HG02870 (cell line): Measurements from ENCODE around the gene PWWP2B.

Source experiments
- ATAC-seq: cut with Tn5 transposase; IDR thresholded peaks from one replicate; pipeline ENCODE4 v1.9.1; 2021; ENCODE audit warnings: mild to moderate bottlenecking, moderate library complexity; ENCODE audit not compliant: unreplicated experiment

The PWWP2B gene

DNA sequence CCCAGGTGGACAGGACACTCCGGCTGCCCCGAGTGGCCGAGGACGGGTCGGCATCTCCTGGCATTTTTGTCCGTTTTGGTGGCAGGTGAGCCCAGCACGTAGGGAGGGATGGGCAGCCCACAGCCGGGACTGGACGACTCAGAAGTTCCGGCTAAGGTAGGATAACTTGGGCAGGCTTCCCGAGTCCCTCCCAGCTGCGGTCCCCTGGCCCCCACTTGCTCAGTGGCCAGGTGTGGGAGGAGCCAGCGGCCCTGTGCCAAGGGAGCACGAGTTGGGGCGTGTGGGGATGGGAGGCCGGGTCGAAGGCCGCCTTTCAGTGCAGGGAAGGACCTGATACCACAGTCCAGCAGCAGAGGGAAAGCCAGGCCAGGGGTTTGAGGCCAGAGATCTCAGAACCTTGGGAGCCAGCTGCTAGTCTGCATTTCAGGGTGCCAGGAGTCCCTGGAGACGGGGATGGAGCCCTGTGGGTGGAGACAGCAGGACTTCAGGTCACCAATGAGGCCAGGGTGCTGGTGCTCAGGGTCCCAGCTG, 58.5 kb downstream of the PWWP2B start:
- ATAC-seq = no peak

DNA sequence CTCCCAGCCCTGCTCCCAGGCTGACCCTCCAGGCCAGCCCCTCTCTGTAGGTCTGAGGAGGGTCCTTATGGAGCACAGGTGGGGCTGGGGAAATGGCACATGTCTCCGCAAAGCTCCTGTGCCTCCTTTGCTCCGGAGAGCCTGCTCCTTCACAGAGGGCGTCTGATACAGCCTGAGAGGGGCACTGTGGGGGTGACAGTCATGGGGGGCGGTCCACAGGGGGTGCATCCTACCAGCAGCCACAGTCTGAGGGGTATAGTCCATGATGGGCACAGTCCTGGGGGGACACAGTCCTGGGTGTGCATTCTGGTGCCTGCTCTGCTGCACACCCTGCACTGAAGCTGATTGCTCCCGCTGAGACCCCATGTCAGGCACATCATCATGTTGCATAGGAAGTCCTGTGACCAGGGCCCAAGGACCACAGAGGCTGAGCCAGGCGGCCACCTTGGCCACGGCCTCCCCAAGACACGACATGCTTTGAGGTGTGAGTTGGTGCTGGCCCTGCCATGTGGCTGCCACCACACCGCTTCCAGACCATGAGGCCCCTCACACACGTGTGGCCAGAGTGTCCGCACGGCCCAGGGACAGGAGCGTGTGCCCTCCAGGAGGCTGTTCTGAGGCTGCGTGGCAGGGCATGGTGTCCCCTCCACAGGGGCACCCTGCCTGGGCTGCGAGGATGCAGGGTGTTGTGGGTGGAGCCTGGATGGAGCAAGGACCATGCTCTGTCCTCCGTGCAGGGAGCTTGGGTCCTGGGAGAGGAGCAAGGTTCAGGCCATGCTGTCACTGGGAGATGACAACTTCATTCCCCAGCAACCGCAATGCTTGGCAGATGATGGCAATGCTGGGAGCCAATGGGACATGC, 59.2 kb downstream of the PWWP2B start:
- ATAC-seq = no peak

DNA sequence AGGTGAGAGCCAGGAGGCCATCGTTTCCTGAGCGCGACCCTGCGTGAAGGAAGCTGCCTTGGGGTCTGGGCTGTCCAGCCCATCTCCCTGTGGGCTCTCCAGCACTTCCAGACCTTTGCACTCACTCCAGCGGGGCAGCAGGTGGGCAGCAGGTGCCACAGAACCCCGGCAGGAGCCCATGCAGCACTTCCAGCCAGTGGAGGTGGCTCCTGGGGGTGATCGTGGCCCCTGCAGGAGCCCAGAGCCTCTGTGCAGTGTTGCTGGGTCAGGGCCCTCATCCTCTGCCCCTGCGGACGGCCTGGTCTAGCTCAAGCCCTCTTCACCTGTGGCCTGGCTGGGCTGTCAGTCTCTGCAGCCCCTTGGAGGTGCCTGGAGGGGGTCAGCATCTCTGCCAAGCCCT, 59.9 kb downstream of the PWWP2B start:
- ATAC-seq = no peak

DNA sequence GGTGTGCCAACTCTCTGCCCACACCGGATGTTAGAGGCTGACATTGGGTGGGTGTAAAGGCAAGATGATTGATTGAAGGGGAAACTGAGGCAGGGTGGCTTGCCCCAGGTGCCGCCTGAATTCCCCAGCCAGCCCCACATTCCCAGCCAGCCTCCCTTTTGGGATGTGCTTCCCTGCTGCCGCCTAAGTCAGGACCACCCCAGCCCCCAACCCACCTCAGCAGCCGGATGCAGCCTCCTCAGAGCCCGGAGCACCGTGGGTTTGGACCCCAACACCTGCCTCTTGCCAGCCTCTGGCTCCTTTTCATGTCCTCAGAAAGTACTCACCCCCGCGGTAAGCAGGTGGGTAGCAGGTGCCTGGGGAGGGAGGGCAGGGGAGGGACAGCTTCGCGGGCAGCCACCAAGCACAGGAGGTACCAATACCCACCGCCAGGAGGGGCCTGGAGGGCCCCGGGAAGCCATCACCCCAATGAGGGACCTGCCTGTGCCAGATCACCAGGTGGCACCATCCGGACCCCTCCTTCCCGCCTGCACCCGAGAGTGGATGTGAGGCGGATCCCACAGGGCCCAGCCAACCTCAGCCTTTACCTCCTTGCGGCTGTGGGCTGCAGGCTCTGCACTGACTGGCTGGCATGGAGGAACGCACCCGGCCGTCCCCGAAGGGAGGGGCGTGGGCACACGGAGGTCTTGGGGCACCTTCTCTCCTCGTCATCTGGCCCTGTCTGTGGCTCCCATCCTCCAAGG, 60.5 kb downstream of the PWWP2B start:
- ATAC-seq = no peak

DNA sequence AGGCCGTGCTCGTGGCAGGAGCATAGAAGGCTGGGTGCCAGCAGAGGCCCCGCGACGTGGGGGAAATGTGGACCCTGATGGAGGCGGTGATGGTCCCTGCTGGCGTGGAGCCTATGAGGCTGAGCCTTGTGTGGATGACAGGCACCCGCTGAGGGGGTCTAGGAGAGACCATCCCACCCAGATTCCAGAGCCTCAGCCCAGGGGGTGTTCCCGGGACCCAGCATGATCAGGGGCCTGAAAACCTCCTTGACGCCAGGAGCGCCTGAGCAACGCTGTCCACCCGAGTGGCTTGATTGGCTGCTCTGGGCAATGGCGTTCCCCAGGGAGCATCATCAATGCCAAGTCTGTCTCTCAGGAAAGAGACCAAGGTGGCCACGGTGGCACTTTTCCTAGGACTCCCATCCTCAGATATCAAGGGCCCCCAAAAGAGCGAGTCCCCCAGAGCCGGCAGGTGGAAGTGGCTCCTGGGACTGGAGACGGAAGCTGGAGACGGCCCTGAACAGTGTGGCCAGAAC, 61.1 kb downstream of the PWWP2B start:
- ATAC-seq = no peak

DNA sequence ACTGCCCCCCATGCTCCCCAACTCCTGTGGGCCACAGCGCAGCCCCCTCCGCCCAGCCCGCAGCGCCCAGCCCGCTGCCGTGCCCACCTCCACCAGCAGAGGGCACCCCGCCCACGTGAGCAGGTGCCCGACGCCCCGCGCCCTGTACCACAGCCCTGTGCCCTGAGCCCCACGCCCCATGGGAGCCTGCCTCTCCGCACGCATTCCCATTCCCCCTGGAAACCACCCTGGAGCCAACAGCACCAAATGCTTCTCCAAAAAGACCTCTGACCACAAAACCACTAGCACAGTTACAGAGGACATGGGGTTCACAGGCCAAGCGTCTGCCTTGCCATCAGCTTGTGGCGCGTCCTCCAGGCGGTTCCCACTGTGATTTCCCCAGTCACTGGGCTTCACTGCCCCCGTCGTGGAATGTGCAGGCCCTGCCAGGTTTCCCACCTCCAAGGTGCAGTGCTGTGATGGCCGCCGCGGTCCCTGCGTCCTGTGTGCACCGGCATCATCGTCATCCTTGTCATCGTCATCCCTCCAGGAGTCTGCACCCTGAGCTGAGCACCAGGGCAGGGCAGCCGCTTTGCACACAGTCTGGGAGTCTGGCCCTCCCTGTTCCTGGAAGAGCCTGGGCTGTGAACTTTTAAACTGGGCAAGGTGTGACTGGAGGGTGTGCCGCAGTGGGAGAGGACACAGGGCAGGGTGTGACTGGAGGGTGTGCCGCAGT, 61.7 kb downstream of the PWWP2B start:
- no peak for ATAC-seq

DNA sequence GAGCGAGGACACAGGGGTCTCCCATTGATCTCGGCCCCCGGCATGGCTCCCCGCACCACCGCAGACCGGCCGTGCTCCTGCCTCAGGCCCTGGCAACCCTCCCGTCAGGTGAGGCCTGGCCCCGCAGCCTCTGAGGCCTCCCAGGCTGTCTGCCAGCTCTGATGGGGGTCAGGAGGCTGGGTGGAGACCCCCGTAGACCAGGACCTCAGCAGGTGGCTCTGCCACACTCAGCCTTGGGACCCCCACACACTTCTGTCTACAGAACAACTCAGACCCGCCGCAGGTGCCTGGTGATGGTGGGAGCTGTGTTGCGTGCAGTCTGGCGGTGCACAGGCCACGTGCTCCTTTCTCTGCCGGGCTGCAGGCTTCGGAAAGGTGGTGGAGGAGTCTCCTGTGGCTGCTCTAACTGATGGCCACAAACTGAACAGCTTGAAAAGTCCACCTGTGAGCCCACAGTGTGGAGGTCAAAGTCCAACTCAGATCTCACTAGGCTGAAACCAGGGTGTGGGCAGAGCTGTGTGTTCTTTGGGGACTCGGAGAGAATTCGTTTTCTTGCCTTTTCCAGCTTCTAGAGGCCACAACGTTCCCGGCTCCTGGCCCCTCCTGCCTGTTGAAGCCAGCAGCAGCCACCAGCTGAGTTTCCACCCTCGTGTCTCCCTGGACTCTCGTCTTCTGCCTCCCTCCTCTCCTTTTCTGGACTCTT, 62.5 kb downstream of the PWWP2B start:
- no peak for ATAC-seq

DNA sequence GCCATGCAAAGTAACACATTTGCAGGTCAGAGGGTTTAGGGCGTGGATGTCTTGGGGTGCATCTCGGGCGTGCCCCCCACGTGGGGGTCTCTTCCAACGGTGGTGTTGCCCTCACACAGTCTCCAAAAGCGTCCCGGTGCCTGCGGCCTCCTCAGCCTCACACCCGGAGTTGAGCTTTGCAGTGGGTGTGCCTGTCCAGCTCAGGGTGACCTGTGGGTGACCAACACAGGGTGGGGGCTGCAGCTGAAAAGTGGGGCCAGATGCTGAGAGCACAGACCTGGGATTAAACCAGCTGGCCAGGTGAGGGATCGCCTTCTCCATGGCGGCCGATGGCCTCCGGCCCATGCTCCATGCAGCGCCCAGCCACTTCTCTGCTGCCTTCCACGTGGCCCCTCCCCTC, 63.1 kb downstream of the PWWP2B start:
- no peak for ATAC-seq

DNA sequence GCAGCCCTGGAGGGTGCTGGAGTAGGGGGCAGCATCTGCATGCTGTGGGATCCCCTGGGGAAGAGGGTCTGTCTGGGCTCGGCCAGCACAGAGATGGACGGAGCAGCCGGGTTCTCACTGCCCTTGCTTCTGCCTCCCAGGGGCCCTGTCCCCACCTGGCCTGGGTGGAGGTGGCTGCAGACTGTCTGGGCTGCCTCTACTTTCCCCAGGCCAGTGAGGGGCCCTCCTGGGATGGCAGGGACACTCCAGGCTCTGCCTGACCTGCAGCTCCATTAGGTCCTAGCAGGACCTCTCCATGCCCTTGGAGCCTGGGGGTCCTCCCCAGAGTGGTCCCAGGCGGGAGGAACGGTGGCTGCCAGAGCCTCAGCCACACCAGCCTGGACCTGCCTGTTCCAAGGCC, 63.7 kb downstream of the PWWP2B start:
- no peak for ATAC-seq

DNA sequence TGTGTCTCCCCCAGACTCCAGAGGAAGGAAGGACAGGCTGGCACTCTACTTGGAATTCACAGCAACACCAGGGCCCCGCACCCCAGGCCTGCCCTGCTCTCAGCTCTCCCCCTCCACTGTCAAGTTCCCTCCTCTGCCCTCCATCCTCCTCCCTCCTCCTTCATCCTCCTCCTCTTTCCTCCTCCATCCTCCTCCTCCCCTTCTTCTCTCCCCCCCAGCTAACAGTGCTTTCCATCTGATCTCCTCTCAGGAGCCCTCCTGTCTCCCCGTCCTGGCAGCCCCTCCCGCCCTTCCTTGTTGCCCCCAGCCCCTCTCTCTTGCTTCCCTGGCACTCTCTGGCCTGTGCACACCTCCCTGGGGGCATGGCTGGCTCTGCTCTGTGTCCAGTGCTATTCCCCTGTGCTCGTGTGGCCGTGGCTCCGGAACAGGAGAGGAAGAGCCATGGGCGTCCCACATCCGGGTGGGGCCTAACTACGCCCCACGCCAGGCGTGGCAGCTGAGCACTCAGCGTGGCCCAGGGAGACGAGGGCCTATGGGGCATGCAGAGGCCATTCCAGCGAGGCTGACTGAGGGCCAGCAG, 64.2 kb downstream of the PWWP2B start:
- ATAC-seq = no peak

DNA sequence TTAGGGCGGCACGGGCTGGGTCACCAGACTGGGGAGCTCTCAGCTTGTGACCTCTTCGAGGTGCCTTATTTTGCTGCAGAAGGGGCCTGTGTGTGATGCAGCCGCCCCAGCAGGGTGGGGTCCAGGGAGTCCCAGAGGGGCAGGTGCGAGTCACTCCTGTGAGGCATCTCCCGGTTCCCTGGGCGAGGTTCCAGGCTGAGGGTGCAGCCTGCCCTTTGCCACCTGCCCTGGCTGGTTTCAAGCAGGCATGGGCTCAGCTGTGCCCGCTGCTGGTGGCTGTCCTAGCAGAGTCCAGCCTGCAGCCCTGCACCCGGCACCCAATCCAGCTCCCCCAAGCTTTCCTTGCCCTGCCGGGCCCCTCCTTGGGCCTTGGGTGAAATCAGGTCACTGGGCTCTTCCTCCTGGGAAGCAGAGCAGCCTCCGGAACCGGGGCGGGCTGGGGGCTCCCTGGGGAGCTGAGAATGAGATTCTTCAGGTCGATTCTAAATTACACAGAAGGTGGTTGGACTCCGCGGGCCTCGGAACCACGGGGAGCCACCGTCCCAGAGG, 64.8 kb downstream of the PWWP2B start:
- no peak for ATAC-seq

DNA sequence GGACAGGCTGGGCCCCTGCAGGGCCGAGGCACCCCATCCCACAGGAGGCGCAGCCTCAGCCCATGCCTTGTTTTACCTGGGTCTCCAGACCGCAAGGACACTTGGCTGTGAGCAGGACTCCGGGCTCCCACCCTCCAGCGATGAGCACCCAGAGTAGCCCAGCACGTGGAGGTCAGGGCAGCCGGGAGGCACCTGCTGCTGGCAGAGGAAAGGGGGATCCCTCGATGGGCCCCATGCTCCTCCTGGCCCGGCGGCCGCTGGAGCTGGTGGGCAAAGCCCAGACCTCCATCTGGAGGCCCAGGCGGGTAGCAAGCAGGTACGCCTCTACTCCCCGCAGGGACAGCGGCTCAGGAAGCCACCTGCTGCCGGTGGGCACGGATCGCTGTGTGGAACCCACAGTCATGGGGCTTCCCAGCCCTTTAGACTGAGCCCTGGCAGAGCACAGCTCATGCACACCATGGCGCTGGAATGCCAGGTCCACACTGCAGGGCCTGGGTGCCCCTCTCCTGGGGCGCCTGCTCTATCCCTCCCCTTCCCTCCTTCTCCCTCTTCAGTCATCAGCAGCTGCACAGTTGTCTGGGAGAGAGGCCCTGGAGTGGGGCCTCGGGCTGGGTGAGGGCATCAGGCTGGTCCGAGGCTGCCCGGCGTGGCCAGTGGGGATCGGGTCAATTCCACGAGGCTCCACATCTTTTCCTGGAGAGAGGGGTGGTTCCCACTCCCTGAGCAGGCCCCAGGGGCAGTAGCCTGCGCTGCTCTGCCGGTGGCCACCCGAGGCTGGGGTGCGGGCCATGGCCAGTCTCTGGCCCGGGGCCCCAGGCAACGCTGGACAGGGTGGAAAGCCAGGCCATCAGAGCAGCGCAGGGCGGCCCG, 65.7 kb downstream of the PWWP2B start:
- ATAC-seq = no peak

DNA sequence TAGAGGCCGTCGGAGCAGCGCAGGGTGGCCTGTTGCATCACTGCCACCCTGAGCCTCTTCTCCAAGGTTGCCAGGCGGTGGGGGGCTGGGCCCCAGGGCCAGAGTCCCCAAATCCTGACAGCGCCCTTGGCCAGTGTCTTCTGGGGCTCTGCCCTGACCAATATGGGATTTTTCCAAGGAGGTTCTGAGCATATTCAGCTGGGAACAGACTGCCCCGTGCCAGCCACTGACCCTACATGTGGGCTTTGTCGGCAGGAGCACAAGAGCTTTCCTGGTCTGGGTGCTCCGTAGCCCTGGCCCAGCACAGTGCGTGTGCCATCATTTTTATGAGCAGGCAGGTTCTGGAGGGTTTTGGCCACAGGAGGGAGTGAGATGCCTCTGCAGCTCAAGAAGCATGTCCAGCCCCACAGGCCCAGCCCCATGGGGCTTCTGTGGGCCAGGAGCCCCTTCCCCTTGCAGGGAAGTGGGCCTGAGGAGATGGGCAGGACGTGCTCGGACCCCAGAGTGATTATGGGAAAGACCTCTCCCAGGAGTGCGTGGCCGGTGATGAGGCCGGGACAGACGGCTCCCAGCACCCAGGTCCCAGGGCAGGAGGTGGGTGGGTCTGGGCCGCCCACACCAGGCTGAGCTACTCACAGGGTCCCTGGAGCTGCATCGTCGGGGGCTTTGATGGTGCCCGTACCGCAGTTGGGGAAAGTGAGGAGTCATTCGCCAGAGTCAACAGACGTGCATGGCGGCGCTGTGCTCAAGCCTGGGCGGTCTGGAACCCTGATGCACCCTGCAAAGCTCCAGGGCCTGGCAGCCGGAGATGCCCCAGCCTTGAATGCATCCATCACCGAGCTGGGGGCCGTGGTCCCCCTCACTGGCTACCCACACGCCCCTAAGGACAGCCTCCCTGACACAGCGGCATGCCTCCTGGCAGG, 66.6 kb downstream of the PWWP2B start:
- no peak for ATAC-seq

DNA sequence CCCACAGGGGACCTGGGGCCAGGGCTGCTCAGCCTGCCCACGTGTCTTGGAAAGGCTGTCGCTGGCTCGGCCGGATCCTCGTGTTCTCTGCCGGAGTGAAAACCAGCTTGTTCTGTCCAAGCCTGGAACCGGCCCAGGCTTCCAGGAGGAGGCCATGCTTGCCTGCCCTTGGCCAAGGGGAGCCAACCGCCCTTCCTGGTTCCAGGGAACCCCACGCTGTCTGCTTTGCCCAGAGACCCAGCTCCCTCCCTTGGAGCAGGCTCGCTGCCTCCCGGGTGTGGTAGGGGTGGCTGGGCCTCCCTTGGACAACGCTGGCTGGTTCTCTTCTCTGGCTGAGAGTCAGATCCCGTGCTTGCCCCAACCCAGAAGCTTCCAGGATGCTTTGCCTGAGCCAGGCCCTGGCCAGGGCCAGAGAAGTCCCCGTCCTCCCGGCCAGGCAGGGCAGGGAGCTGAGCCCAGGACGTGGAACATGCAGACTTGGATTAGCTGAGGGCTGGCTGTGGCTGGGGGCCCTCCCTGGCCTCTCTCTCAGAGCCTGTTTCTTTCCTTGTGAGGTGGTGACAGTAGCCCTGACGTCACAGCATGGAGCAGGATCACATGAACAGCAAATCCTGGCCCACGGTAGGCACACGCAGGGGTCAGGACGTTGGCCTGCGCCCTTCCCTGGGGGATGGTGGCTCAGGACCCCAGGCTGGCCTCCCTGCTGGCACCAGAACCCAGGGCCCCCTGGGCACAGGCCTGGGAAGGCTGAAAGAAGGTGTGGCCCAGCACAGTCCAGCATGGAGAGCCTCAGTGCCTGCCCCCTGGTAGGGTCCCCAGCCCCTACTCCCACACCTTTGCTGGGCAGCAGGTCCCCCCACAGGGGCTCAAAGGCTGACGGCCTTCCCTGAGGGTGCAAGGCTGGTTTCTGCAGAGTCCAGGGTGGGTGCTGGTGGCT, 67.5 kb downstream of the PWWP2B start:
- ATAC-seq = no peak

DNA sequence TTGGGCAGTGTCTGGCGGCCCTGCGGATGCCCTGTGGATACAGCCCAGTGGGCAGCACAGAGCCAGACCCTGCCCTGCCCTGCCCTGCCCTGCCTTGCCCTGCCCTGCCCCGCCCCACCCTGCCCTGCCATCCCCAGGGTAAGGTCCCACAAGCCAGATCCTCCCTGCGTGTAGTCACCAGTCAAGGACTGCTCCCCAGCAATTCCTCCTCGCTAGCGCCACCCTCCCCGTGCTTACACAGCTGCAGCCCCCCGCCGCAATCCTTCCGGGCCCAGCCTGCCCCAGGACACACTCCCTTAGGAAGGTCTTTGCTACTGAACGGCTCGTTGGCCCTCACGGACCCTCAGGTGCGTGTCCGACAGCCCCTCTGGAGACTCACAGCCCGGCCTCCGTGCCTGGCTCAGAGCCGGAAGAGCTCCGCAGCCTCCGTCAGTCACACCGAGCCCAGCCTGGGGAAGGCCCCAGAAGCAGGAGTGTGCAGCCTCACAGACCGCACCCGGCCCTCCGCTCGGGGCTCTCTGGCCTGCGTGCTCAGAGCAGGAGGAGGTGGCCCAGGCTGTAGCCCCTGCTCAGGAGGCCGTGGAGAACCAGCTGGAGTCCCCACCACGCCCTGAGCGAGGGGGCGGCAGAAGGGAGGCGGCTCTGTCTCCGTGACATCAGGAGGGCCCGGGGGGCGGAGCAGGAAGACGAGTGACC, 68.3 kb downstream of the PWWP2B start:
- no peak for ATAC-seq

DNA sequence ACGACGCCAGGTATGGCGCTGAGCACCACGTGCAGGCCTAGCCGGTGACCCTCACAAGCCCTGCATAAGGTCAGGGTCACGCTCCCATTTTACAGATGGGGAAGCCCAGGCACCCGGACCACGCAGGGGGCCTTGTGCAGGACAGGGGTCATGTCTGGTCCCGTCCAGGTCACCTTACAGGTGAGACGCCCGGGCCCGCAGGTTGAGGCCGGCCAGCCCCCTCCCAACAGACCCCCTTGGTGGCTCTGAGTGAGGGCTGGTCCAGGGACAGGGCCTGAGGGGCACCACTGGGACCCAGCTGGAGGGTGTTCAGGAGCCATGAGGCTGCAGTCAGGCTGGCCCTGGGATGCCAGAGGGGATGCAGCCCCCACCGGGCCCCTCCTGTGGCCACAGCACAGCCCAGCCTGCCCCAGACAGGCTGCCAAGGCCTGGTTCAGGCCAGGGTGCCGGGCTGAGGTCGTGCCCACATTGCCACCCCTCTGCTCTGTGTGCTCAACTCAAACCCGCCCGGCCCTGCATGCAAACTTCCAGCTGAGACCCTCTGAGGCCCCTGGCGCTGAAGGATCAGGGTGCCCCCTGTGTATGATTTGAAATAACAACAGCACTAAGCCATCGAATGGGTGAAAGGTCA, 69.0 kb downstream of the PWWP2B start:
- no peak for ATAC-seq
